GM21619 (cell line): ENCODE measurements around the gene KCNS1.
"Not testable (repeated sequence)": the region's sequence is repeated elsewhere in the genome, so short reads cannot be mapped to it uniquely, and the experiment has no call there.

Source experiments
- ATAC-seq: cut with Tn5 transposase; IDR thresholded peaks from one replicate; pipeline ENCODE4 v1.9.1; 2021; ENCODE audit not compliant: unreplicated experiment

KCNS1 gene, protein sequence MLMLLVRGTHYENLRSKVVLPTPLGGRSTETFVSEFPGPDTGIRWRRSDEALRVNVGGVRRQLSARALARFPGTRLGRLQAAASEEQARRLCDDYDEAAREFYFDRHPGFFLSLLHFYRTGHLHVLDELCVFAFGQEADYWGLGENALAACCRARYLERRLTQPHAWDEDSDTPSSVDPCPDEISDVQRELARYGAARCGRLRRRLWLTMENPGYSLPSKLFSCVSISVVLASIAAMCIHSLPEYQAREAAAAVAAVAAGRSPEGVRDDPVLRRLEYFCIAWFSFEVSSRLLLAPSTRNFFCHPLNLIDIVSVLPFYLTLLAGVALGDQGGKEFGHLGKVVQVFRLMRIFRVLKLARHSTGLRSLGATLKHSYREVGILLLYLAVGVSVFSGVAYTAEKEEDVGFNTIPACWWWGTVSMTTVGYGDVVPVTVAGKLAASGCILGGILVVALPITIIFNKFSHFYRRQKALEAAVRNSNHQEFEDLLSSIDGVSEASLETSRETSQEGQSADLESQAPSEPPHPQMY

DNA sequence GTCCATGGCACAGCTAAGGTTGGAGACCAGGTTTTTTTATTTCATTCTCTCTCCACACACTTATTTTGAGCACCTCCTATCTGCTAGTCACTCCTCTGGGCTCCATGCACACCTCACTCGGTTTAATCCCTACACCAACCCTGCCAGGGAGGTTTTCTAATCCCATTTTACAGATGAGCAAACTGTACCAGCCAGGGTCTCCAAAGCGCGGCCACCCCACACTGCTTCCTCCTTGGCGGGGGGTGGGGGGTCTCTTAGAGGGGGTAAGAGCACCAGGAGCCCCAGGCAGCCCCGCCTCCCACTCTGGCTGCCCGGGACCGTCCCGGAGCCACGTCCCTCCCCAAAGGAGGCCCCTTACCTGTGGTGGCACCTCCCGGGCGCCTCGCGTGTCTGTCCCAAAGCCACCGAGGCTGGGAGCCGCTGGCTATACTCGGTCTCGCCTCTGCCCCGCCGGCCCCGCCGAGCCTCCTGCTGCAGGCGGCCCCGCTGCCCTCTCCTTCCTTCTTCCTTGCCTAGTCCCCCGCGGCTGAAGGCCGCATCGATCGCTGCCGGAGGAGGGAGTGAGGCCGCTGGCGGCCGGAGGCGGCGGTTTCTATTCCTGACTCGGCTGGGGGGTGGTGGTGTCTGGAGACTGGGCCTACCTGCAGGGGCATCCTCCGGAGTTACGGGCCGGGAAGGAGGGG is at the start of gene KCNS1:
KCNS1 (minus strand) TSS at position 565 of the 683 bp plus-strand sequence. CDS start 1,891 bp downstream, outside the sequence.
- ATAC-seq, result no peak

DNA sequence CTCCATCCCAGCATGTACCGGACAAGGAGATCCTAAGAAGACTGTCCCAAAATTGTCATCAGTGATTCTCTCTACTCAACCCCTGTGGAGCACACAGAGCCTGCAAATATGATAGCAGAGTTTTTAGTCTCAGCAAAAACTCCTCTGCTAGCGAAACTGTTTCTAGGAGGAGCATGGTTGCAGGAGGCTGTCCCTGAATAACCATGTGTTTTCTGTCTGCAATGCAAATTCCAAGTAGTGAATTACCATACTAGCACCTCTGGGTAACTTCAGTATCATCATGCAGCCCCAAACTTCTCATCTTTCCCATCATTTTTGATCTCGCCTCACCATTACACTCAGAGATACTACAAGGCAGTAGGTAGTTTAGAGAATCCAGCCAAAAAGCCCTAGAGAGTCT is 48.1 kb upstream of the KCNS1 start:
- ATAC-seq, result no peak

DNA sequence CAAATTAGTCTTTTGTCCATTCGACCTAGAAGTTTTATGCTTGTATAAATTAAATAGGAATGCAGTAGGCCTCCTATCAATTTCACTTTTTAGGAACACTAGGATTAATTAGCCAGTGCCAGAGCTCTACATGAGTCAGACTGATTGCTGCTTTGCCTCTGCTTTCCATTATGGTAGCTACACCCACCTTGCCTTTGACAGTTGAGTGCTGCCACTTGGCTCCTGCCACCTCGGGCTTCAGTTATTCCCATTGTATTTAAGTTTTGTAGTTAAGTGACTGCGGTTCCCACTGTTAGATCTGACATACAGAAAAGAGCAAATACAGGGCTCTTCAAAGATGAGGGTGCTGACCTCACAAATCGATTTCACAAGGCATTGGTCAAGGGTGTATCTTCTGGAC is 39.9 kb upstream of the KCNS1 start:
- no peak for ATAC-seq

DNA sequence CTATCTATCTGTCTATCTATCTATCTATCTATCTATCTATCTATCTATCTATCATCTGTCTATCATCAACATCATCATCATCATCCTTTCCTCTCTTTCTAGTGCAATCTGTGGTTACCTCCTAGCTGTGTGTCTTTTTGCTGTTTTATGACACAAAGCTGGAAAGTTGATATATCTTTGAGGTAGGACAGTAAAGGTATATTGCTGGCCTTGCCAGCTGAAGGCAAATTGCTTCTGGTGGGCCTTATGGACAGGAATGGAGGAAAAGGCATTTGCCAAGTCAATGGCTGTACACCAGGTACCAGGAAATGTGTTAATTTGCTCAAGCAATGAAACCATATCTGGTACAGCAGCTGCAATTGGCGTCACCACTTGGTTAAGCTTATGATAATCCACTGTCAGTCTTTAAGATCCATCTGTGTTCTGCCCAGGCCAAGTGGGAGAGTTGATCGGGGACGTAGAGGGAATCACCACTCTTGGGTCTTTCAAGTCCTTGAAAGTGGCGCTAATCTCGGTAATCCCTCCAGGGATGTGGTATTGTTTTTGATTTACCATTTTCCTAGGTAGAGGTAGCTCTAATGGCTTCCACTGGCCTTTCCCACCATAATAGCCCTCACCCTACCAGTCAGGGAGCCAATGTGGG is 38.9 kb upstream of the KCNS1 start:
- not testable (repeated sequence) for ATAC-seq

DNA sequence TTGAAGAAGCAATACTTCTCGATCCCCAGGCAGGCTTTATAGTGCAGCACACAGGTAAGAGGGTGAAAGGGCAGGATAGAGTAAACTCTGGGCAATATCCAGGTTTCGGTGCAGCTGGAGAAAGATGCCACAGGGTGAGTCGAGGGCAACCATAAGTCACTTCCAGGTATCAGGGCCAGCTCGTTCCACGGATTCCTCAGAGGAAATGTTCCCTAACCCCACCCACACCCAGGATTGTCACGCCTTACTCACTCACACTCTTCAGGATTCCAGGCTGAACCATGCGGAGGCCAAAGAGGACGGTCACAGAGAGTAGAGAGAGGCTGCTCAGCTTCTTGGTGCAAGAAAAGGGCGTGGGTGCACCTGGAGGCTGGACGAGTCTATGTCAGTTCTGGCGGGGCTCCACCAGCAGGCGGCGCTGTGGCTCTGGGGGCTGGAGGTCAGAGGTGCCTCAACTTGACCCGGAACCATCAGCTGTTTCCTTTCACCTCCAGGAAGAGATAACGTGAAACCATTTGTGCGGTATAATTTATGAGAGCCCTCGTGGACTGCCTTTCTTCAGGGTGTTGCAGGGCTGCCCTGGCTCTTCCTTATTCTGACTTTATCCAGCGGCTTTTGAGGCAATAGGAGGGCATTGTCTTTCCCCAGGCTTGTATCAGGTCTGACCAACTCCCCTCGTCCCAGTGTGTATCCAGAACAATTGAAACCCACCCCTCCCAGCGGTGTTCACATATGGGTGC is 37.8 kb upstream of the KCNS1 start:
- no peak for ATAC-seq

DNA sequence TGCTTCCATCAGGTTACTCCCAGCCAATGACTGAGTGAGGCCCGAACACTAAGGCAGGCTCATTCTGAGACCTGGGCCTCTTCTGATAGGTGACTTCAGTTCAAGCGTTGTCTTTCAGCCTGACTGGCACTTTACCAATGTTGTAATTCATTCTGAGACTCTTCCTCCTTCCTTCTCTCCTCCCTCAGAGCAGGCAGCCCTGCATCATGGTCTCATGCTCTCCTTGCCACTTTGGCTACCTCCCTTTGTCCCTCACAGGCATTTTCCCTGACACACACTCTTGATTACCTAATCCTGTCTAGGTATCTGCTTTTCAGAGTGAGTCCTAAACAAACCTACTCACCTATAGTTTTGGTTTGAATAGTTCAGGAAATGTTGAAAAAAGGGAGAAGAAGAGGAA is 36.0 kb upstream of the KCNS1 start:
- no peak for ATAC-seq

DNA sequence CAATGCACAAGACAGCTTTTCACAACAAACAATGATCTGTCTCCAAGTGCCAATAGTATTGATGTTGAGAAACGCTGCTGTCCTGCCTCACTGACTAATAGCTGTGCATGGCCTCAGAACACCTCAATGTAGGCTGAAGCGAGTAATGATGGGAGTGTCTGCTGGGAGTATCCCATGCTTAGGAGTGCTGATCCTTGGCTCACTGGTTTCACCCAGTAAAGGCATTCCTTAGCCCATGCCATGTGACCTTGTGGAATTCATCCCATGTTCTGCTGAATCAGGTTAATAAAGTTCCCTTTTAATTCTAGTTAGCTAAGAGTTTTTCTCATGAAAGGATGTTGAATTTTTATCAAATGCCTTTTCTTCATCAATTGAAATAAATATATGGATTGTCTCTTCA is 27.2 kb upstream of the KCNS1 start:
- no peak for ATAC-seq

DNA sequence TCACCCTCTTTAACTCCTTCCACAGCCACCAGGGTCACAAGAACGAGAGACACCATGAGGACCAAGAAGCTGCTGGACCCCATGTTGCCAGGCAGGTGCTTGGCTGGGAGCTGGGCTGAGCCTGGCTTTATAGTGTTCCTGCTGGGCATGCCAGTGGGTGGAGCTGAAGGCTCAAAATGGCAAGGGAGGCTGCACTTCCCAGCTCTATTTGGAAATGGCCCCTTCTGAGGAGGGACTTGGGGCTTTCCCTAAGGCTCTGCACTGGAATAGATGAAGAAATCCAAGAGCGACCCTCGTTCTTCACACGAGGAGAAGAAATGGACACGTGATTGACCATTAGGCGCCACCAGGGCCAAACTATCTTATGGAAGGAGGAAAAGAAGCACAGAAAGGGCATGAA is 23.4 kb upstream of the KCNS1 start, which contains the start of gene WFDC12:
WFDC12 (minus strand) TSS at position 101 of the 400 bp plus-strand sequence; CDS start at position 83, 18 bp downstream.
- ATAC-seq, result no peak

DNA sequence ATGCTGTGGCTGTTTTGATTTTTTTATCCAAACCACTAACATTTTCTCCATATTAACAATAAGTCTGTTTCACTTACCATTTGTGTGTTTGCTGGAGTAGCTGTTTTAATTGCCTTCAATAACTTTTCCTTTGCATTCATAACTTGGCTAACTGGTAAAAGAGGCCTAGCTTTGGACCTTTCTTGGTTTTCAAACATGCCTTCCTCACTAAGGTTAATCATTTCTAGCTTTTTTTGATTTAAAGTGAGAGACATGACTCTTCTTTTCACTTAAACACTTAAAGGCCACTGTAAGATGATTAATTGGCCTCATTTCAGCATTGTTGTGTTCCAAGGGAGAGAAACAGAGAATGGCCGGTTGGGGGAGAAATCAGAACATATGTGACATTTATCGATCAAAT is 20.5 kb upstream of the KCNS1 start:
- ATAC-seq, result no peak

DNA sequence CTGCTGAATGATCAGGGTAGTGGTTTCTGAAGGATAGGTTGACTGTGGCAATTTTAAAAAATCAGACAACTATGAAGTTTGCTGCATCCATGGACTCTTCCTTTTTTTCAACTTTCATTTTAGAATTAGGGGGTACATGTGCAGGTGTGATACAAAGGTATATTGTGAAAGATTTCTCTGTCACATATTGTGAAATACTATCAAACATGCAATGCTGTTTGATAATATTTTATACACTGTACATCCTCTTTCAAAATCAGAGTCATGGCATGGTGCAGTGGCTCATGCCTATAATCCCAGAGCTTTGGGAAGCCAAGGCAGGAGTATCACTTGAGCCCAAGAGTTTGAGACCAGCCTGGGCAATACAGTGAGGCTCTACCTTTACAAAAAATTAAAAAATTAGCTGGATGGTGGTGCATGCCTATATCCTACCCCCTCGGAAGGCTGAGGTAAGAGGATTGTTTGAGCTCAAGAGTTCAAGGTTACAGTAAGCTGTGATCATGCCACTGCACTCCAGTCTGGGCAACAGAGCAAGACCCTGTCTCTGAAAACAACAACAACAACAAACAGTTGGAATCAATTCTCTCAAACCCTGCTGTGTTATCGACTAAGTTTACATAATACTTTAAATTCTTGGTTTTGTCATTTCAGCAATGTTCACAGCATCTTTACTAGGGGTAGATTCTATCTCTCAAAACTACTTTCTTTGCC is 18.8 kb upstream of the KCNS1 start:
- ATAC-seq, result no peak

DNA sequence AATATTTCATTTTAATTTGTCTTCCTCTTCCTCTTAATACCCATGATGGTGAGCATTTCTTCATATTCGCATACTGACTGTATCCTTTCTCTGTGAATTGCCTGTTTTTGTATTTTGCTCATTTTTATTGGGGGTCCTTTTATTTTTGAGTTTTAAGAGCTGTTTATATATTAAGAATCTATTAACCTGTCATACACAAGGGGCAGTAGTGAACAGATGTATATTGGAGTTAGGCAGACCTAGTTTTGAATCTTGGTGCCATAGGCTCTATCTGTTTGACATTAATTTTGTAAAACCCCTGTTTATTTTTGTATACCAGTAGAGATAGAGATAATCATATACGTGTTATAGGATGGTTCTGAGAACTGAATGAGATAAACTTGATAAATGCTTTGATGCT is 17.1 kb upstream of the KCNS1 start:
- ATAC-seq, result no peak

DNA sequence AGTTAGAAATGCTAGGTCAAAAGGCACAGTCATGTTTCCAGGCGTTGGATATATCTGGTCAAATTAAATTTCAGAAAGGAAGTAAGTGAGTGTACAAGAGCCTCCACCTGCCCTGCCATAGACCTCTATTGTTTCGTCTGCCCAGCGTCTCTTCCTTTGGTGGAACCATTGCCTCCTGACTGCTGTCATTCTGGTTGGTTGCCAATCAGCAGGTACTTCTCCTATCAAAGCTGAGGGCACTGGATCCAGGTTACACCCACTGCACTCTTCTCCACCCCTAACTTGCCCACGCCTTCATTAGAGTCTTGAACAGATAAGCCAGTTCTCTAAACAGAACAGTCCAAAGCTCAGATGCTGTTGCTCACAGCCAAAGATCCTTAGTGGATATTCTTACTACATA is 16.7 kb upstream of the KCNS1 start:
- no peak for ATAC-seq

DNA sequence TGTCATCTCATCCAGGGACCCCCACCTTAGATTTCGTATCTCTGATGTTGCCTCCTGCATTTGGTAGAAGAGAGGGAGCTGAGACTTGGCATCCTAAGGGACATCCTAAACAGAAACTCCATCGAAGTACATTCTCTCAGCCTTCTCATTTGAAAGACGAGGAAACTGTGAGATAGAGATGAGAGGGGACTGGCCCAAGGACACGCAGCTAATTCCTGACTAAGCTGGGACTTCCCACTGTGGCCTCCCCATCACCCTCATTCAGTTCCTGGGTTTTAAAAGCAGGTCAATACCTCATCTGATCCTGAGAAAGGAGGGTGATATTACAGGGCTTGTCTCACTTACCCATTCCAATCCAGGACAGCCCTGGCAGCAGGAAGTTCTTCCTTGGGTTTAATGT is 14.9 kb upstream of the KCNS1 start:
- ATAC-seq, result no peak

DNA sequence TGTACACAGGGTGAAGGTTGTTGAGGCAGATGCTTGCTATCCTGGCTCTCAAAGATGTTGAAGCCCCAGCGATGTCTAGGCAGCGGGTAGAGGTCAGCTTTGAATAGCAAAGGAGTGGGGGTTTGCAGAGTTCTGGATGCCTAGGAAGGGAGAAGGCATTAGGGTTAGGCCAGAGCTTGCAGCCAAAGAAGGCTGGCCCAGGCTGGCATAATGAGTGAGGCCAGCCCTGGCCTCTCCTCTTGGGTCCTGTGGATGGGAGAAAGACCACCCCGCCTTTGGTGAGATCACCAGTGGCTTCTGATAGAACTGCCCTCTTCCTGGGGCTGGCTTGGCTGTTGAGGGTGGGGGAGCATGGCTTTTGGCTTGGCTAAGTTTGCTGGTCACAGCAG is 14.5 kb upstream of the KCNS1 start:
- ATAC-seq, result no peak

DNA sequence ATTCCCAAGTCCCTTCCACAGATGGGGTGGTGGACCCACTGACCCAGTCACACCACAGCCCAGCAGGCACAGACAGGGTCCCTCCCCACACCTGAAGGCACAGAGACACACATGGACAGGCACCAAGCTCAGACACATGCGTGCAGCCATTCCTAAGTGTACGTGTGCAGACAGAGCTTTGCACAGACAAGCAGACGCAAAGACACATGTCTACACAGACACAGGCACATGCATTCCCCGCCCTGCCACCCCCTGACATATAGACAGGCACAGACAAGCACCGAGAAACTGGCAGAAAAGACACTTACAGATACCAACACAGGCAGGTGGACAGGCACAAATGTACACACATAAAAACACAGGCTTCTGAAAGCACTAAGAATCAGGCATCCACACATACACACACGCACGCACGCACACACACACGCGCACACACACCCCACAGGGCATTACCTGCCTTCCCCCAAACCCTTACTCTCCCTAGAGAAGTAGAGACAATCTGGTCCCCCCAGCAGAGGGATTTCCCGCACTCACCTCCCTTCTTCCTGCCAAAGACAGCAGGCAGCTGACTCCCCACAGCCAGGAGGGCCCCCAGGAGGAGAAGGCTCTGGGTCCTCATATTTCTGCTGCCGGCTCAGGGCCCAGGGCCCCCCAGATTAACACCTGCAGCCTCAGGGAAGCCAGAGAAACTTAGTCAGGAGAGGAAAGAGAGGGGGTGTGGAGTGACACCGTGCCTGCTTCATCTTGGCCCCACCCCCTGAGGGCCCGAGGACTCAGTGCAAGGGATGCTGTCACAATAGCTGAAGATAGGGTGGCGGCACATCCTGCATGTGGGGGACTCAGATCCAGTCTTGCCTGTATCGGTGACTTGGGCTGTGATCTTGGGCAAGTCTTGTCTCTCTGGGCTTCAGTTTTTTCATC is 13.8 kb upstream of the KCNS1 start, which contains the start of gene WFDC5:
WFDC5 (minus strand) TSS at position 710 of the 921 bp plus-strand sequence; CDS start at position 619, 91 bp downstream.
- no peak for ATAC-seq

DNA sequence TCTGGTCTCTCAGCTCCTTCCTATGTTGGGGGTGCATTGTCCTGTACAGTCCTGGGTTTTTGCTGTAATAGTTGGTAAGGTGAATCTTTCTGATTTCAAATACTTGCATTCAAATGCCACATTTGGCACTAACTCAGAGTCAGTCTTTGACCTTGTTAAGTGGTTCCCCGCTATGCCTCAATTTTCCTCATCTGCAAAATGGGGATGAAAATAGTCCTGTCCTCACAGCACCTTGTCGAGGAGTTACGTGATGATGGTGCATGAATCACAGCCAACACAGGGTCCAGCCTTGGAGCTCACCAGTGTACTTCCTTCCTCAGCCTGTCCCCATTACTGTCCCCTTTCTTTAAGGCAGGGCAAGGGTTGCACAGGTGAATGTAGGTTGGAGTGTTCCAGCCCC is 12.9 kb upstream of the KCNS1 start:
- ATAC-seq, result no peak

DNA sequence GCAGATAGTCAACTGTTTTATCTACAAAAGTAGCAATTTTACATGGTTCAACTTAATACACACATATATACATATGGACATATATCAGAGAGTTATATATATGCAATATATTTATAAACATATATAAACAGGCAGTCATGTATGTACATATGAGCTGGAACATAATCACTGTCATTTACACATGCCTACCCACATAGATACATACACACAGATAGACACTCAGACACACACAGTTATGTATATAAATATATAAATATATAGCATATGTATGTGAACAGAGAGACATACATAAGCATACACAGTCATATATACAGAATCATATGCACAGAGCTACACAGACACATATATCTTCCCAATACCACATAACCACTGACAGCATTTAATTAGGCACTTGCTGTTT is 11.8 kb upstream of the KCNS1 start:
- ATAC-seq, result no peak

DNA sequence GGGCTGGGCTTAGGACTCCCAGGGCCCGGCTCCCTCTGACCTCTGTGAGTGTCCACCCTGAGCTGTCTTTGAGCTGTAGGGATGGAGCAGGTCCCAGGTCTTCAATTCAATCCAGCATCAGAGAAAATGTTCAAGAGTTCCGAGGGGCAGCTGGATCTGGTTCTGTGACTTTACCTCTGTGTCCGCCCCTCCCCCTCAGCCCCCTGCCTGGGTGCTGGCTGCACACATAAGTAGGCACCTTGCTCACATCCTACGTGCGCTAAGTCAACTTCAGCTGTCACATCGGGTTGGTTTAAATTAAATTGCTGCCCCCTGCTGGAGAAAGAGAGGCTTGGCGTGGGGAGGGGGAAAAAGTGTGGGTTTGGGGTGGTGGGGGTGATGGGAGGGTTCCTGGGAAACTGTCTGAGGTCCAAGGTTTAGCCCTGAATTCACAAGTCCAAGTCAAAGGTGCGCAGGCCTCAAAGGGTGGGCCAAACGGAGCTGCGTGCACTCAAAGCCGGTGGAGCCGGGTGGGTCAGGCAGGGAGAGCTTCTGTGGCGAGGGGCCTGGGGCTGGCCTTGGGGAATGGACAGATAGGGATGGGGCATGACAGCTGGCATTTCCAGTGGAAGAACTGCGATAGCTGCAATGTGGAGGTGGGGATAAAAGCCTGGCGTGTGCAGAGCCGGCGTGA is 11.0 kb upstream of the KCNS1 start:
- ATAC-seq, result no peak

DNA sequence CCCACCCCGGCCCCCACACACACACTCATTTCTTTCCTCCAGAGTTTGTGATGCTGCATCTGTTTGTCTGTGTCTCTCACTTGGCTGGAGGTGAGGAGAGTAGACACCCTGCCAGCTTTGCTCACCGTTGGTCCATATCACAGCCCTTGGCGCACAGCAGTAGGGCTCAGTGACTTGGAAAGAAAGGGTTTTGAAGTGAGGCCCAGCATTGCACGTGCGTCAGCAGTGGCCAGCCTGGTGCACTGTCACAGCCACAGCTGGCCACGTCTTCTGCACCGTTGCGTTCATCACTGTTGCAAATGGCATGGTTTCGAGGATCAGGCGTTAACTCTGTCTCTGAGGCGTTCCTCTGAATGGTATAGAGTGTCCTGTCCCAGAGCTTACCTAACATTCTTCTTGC is 10.4 kb upstream of the KCNS1 start:
- no peak for ATAC-seq
